HEK293 (cell line): Measurements from ENCODE around the gene SURF1.

Source experiments
- CTCF ChIA-PET: fragments of 350-600 bp; formaldehyde crosslinking; extraction: SDS; loops from one replicate; lab custom pipeline; 2021; ENCODE audit warnings: antibody characterized with exemption; lab: Yijun Ruan, JAX
- POLR2A ChIA-PET: fragments of 300-600 bp; formaldehyde crosslinking; extraction: SDS; loops from one replicate; lab custom pipeline; 2020; ENCODE audit warnings: antibody characterized with exemption, inconsistent platforms; lab: Yijun Ruan, JAX
- H3K27ac ChIP-seq: fragments of 200-500 bp; sonication (Bioruptor generic); 2 replicates; pipeline ENCODE4 v1.5.1; 2014; ENCODE audit warnings: low read depth, low read length, control low read depth, inconsistent platforms; ENCODE audit errors: extremely low read depth
- H3K36me3 ChIP-seq, 2 experiments: fragments of 200-500 bp in 1 of 2; sonication (Bioruptor generic) in 1 of 2; 1 replicate in 1 of 2; 2 replicates in 1 of 2; pipeline ENCODE4 v1.5.1; 2014 to 2017; ENCODE audit warnings: inconsistent platforms in 2 of 2, low read length in 2 of 2; ENCODE audit not compliant: control insufficient read depth in 2 of 2, insufficient read depth in 1 of 2
- H3K4me1 ChIP-seq: fragments of 200-500 bp; sonication (Bioruptor generic); 2 replicates; pipeline ENCODE4 v1.5.1; 2014; ENCODE audit warnings: mild to moderate bottlenecking, low read length, inconsistent platforms; ENCODE audit not compliant: control insufficient read depth, insufficient read depth
- H3K4me3 ChIP-seq: 2 replicates; pipeline ENCODE4 v1.5.1; 2011; ENCODE audit warnings: low read depth, mild to moderate bottlenecking, control low read depth, low read length, moderate library complexity
- H3K9me3 ChIP-seq: fragments of 200-500 bp; sonication (Bioruptor generic); 2 replicates; pipeline ENCODE4 v1.5.1; 2014; ENCODE audit warnings: low read depth, low read length, inconsistent platforms; ENCODE audit not compliant: control insufficient read depth, insufficient read depth
- EGR2 ChIP-seq: fragments of 450-650 bp; formaldehyde crosslinking; IDR thresholded peaks from 2 replicates; pipeline ENCODE4 v1.5.1; 2016; ENCODE audit warnings: low read depth, missing biosample characterization, missing genetic modification characterization
- ELK4 ChIP-seq: IDR thresholded peaks from 2 replicates; pipeline ENCODE4 v1.6.1; 2011; ENCODE audit warnings: mild to moderate bottlenecking, low read depth, low read length, borderline replicate concordance
- GLIS1 ChIP-seq: fragments of 450-650 bp; formaldehyde crosslinking; IDR thresholded peaks from 2 replicates; pipeline ENCODE4 v1.5.1; 2016; ENCODE audit warnings: missing biosample characterization, missing genetic modification characterization
- HIC1 ChIP-seq: fragments of 450-650 bp; formaldehyde crosslinking; IDR thresholded peaks from 2 replicates; pipeline ENCODE4 v1.5.1; 2016; ENCODE audit warnings: missing biosample characterization, missing genetic modification characterization
- SCRT2 ChIP-seq: fragments of 450-650 bp; formaldehyde crosslinking; IDR thresholded peaks from 2 replicates; pipeline ENCODE4 v1.5.1; 2016; ENCODE audit warnings: missing biosample characterization, missing genetic modification characterization
- TRIM28 ChIP-seq: IDR thresholded peaks from 2 replicates; pipeline ENCODE4 v1.6.1; 2011; ENCODE audit warnings: low read length, control low read depth, borderline replicate concordance
- ZBTB17 ChIP-seq: fragments of 450-650 bp; formaldehyde crosslinking; IDR thresholded peaks from 2 replicates; pipeline ENCODE4 v1.5.1; 2016; ENCODE audit warnings: missing biosample characterization, missing genetic modification characterization
- ZBTB26 ChIP-seq: fragments of 450-650 bp; formaldehyde crosslinking; optimal IDR thresholded peaks from 2 replicates; pipeline ENCODE3; 2016; ENCODE audit warnings: missing biosample characterization, mild to moderate bottlenecking, missing genetic modification characterization
- ZNF175 ChIP-seq: fragments of 450-650 bp; formaldehyde crosslinking; IDR thresholded peaks from 2 replicates; pipeline ENCODE4 v1.5.1; 2016; ENCODE audit warnings: missing biosample characterization, missing genetic modification characterization
- ZNF18 ChIP-seq: fragments of 450-650 bp; formaldehyde crosslinking; IDR thresholded peaks from 2 replicates; pipeline ENCODE4 v1.5.1; 2016; ENCODE audit warnings: missing biosample characterization, missing genetic modification characterization
- ZNF214 ChIP-seq: fragments of 450-650 bp; formaldehyde crosslinking; IDR thresholded peaks from 2 replicates; pipeline ENCODE4 v1.5.1; 2017; ENCODE audit warnings: missing biosample characterization, mild to moderate bottlenecking, missing genetic modification characterization, borderline replicate concordance
- ZNF221 ChIP-seq: fragments of 450-650 bp; formaldehyde crosslinking; IDR thresholded peaks from 2 replicates; pipeline ENCODE4 v1.5.1; 2017; ENCODE audit warnings: missing biosample characterization, missing genetic modification characterization, borderline replicate concordance
- ZNF239 ChIP-seq: fragments of 450-650 bp; formaldehyde crosslinking; IDR thresholded peaks from 2 replicates; pipeline ENCODE4 v1.5.1; 2016; ENCODE audit warnings: missing biosample characterization, missing genetic modification characterization
- ZNF248 ChIP-seq: fragments of 450-650 bp; formaldehyde crosslinking; IDR thresholded peaks from 2 replicates; pipeline ENCODE4 v1.5.1; 2017; ENCODE audit warnings: missing biosample characterization, missing genetic modification characterization
- ZNF423 ChIP-seq: fragments of 450-650 bp; formaldehyde crosslinking; IDR thresholded peaks from 2 replicates; pipeline ENCODE4 v1.5.1; 2016; ENCODE audit warnings: missing biosample characterization, missing genetic modification characterization
- ZNF529 ChIP-seq: fragments of 450-650 bp; formaldehyde crosslinking; IDR thresholded peaks from 2 replicates; pipeline ENCODE4 v1.5.1; 2017; ENCODE audit warnings: missing genetic modification characterization, missing biosample characterization; ENCODE audit not compliant: insufficient replicate concordance
- ZNF785 ChIP-seq: fragments of 450-650 bp; formaldehyde crosslinking; IDR thresholded peaks from 2 replicates; pipeline ENCODE4 v1.5.1; 2016; ENCODE audit warnings: missing biosample characterization, missing genetic modification characterization

Gene SURF1

GRCh38 chr9:133370685-133371084, 14.4 kb upstream of the SURF1 start:
- Histone ChIP-seq H3K4me3 (no peak overlapping the region), H3K27ac (no peak overlapping the region), H3K36me3 (peaks cover 7 to 72% of the 10 kb centered on the region in 2 experiments), H3K4me1 (no peaks in the 10 kb centered on the region), H3K9me3 (no peaks in the 10 kb centered on the region)
- ChIA-PET CTCF (interaction anchor here (0.5 to 2.4 kb wide), 3 partner anchors 8 to 356 kb away, joined by 4 to 9 read pairs (median 5); no protein-coding TSS in a partner anchor), POLR2A (interaction anchor here (0.9 to 3.8 kb wide), 4 partner anchors 10 to 23 kb away, joined by 3 to 24 read pairs (median 14); partner anchors contain the start of genes MED22, RPL7A, SURF1 and SURF2)
- TF ChIP-seq ZNF423 (tag by site-specific recombination) (no peak), GLIS1 (tag by site-specific recombination) (no peak)

- TF ChIP-seq ZNF221 (tag by site-specific recombination) (no peak), ZNF175 (tag by site-specific recombination) (no peak), HIC1 (tag by site-specific recombination) (no peak), TRIM28 (no peak), ZNF248 (tag by site-specific recombination) (no peak), ZNF239 (no peak), ZNF18 (tag by site-specific recombination) (no peak), EGR2 (no peak), ZBTB17 (tag by site-specific recombination) (no peak), ZNF785 (no peak), ELK4 (no peak), ZNF529 (tag by site-specific recombination) (no peak), ZNF214 (tag by site-specific recombination) (no peak), ZBTB26 (tag by site-specific recombination) (no peak), SCRT2 (no peak)
- TF ChIP-seq, all 188 proteins: peak for 0
- Histone ChIP-seq H3K9me3 (no peaks in the 10 kb centered on the region), H3K4me3 (no peak overlapping the region), H3K4me1 (no peaks in the 10 kb centered on the region), H3K36me3 (peaks cover 7 to 79% of the 10 kb centered on the region in 2 experiments), H3K27ac (no peak overlapping the region)
- ChIA-PET POLR2A (interaction anchor here (0.9 to 3.8 kb wide), 4 partner anchors 9 to 22 kb away, joined by 3 to 24 read pairs (median 8); partner anchors contain the start of genes MED22, RPL7A, SURF1 and SURF2), CTCF (interaction anchor here (0.6 kb wide), 1 partner anchor 28 kb away, joined by 3 read pairs; no protein-coding TSS in a partner anchor)
Measured at GRCh38 chr9:133369933-133370332, 13.6 kb upstream of the SURF1 start.
